PC-3 (cell line): ENCODE data around the gene CIAO3.

Experiments
- CTCF ChIP-seq: fragments of 300-600 bp; sonication (generic); conservative IDR thresholded peaks from 2 replicates; pipeline ENCODE4 v1.5.1; 2017; ENCODE audit warnings: antibody characterized with exemption, low read depth, mild to moderate bottlenecking, low read length
- EZH2 ChIP-seq: fragments of 300-600 bp; sonication (generic); IDR thresholded peaks from one replicate; pipeline ENCODE4 v1.6.1; 2017; ENCODE audit warnings: antibody characterized with exemption, mild to moderate bottlenecking, low read length; ENCODE audit not compliant: unreplicated experiment
- EZH2phosphoT487 ChIP-seq: fragments of 300-600 bp; sonication (generic); IDR thresholded peaks from 2 replicates; pipeline ENCODE4 v1.6.1; 2018; ENCODE audit warnings: mild to moderate bottlenecking, antibody characterized with exemption, low read length, borderline replicate concordance

GRCh38 chr16:766820-767640, 26.2 kb upstream of the CIAO3 start:
- TF ChIP-seq CTCF (no peak), EZH2phosphoT487 (no peak), EZH2 (no peak)
